Mesothelial cell of epicardium (in vitro differentiated cells): ENCODE data around the gene HORMAD1. TPM values are rescaled to one million over a fixed set of nuclear protein-coding genes. Genes with fewer than 3 reads are reported as not detected.
A peak's percentile ranks its signal among the peaks of the same experiment; 100 is the strongest.

Experiments used
- DNase-seq, 2 experiments: peaks; one replicate each; pipeline ENCODE4 v3.0.0; 2021; ENCODE audit warnings: low spot score in 2 of 2; ENCODE audit not compliant: unreplicated experiment in 2 of 2
- H3K27ac Mint-ChIP-seq: 2 replicates; pipeline ENCODE4 v1.8.0; 2021; ENCODE audit warnings: mixed read lengths
- H3K27me3 Mint-ChIP-seq: 2 replicates; pipeline ENCODE4 v1.8.0; 2021; ENCODE audit warnings: low read depth, mixed read lengths
- H3K36me3 Mint-ChIP-seq: 2 replicates; pipeline ENCODE4 v1.8.0; 2021; ENCODE audit warnings: mixed read lengths
- H3K4me1 Mint-ChIP-seq: 2 replicates; pipeline ENCODE4 v1.8.0; 2021; ENCODE audit warnings: mixed read lengths
- H3K4me3 Mint-ChIP-seq: 2 replicates; pipeline ENCODE4 v1.8.0; 2021; ENCODE audit warnings: mild to moderate bottlenecking, moderate library complexity, mixed read lengths
- H3K9me3 Mint-ChIP-seq: 2 replicates; pipeline ENCODE4 v1.8.0; 2021; ENCODE audit warnings: mixed read lengths
- total RNA-seq: library from RNA; stranded (reverse); gene quantifications from 3 replicates; pipeline ENCODE4 v1.2.1, GENCODE V29; 2021
- TF ChIP-seq, protein P1 (sequence below): fragments of 200-600 bp; sonication (generic); IDR thresholded peaks from one replicate; pipeline ENCODE4 v1.5.0; 2021; ENCODE audit warnings: antibody characterized with exemption; ENCODE audit not compliant: unreplicated experiment

Gene HORMAD1
- total RNA-seq, 1 donor from 2014 or later, result not detected

DNA sequence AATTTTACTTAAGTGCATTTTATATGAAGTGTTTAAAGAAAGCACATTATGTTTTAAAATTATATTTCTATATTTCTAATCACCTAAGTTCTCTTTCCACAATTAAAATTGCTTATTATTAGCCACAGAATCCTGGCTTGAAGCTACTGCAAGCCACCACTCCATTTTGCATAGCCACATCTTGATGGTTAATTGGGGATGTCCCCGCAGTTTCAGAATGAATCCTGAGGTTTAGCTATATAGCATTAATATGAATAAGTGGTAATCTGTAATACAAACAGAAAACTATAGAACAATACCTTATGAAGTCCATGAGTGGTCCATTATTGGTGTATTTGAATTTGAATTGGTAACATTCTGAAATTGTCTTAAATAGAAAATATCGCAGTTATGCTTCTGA is 12.1 kb downstream of the HORMAD1 start:
- no peaks in the 10 kb centered on the region for H3K9me3 Mint-ChIP-seq
- no peak for DNase-seq
- no peaks in the 10 kb centered on the region for H3K36me3 Mint-ChIP-seq
- H3K27ac Mint-ChIP-seq, result no peak overlapping the region
- TF ChIP-seq, protein P1, sequence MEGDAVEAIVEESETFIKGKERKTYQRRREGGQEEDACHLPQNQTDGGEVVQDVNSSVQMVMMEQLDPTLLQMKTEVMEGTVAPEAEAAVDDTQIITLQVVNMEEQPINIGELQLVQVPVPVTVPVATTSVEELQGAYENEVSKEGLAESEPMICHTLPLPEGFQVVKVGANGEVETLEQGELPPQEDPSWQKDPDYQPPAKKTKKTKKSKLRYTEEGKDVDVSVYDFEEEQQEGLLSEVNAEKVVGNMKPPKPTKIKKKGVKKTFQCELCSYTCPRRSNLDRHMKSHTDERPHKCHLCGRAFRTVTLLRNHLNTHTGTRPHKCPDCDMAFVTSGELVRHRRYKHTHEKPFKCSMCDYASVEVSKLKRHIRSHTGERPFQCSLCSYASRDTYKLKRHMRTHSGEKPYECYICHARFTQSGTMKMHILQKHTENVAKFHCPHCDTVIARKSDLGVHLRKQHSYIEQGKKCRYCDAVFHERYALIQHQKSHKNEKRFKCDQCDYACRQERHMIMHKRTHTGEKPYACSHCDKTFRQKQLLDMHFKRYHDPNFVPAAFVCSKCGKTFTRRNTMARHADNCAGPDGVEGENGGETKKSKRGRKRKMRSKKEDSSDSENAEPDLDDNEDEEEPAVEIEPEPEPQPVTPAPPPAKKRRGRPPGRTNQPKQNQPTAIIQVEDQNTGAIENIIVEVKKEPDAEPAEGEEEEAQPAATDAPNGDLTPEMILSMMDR, result no peak
- H3K4me1 Mint-ChIP-seq, result peaks cover 15% of the 10 kb centered on the region
- no peak overlapping the region for H3K4me3 Mint-ChIP-seq
- no peaks in the 10 kb centered on the region for H3K27me3 Mint-ChIP-seq

GRCh38 chr1:150706091-150706490 is 14.6 kb downstream of the HORMAD1 start:
- Mint-ChIP-seq H3K4me3 (no peak overlapping the region), H3K9me3 (no peaks in the 10 kb centered on the region), H3K27me3 (peaks cover 8% of the 10 kb centered on the region), H3K36me3 (no peaks in the 10 kb centered on the region), H3K27ac (no peak overlapping the region), H3K4me1 (peaks cover 11% of the 10 kb centered on the region)
- TF ChIP-seq, protein P1, result no peak
- DNase-seq, result no peak

GRCh38 chr1:150703427-150703826 is 17.3 kb downstream of the HORMAD1 start:
- Mint-ChIP-seq H3K27me3 (peaks cover 14% of the 10 kb centered on the region), H3K4me3 (no peak overlapping the region), H3K27ac (no peak overlapping the region), H3K4me1 (no peaks in the 10 kb centered on the region), H3K36me3 (no peaks in the 10 kb centered on the region), H3K9me3 (no peaks in the 10 kb centered on the region)
- TF ChIP-seq, protein P1, result no peak
- DNase-seq, result no peak

DNA sequence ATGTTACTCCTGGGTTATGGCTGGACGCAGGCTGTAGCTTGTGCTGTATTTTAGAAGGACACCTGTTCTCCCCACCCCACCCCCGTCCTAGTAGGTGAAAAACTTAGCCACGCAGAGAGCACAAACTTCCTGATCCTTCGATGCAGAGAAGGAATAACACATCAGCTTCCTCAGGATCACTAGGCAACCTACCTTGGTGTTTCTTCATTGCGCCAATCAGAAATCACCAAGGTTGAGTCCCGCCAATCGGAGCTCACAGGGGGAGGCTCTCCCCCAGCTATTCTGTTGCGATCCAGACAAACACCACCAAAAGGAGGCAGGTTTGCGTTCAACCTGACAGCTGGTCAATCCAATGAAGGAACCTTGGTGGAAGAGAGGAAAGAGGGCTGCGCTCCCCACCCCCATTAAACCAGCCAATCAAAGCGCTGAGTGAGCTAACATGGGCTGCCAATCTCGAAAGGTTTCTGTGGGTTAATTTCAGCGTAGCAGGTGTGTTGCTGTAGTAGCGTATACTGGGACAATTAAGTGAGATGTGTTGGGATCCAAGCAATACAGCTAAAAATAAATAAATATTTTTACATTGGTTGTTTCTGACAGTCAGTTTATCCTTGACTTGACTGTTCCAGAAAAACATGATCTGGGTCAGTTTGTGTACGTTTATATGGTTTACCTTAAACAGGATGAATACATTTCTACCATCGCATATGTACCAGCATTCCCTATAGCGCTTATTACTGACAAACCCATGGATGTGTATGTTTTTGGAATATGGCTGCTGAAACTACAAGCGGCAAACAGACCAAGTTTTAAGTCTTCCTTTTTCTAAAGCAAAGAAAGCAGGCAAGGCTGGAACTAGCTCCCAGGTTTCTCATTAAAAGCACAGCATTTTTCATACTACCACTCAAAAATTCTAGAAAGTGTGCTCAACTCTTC is 23.4 kb downstream of the HORMAD1 start, which contains the start of gene GOLPH3L:
Gene GOLPH3L (minus strand): TSS at position 160 of the 933 bp plus-strand sequence. CDS start 2,316 bp downstream, outside the sequence.
- TF ChIP-seq, protein P1, result no peak
- H3K27me3 Mint-ChIP-seq, result peaks cover 11% of the 10 kb centered on the region
- peak within 1 kb of the TSS; percentile 95 for H3K4me3 Mint-ChIP-seq
- peak within 1 kb of the TSS; percentile 97 for H3K27ac Mint-ChIP-seq
- H3K9me3 Mint-ChIP-seq, result no peaks in the 10 kb centered on the region
- H3K4me1 Mint-ChIP-seq, result peaks cover 20% of the 10 kb centered on the region
- H3K36me3 Mint-ChIP-seq, result peaks cover 11% of the 10 kb centered on the region
- DNase-seq, result peak; percentile 77 to 87

DNA sequence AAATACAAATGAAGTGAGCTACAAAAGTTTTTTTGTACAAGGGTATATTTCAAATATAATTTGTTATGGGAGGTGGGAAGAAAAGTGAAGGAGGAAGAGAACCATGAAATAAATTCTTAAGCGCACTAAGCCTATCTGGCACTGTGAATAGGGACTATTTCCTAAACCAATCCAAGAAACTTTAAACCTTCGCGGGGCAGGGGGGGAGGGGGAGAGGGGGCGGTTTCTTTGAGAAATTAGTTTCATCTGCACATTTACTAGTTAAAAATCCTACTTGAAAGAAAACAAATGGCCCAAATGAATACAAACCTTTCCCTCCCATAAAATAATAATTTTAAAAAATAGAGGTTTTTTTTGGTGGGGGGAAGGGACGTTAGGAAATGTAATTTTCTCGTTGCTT is 24.1 kb downstream of the HORMAD1 start:
- Mint-ChIP-seq H3K9me3 (no peaks in the 10 kb centered on the region), H3K27me3 (peaks cover 8% of the 10 kb centered on the region)

More for the DNA sequence above, 24.1 kb downstream of the HORMAD1 start:
- TF ChIP-seq, protein P1, result no peak
- Mint-ChIP-seq H3K27ac (peak overlapping the region; percentile 97), H3K4me3 (peak overlapping the region; percentile 95), H3K4me1 (peaks cover 20% of the 10 kb centered on the region), H3K36me3 (peaks cover 11% of the 10 kb centered on the region)
- DNase-seq, result no peak
